SK-N-SH (cell line): Measurements from ENCODE around the gene COL8A1. TPM values are rescaled to one million over a fixed set of nuclear protein-coding genes. Genes with fewer than 3 reads are reported as not detected.

Experiments
- CTCF ChIA-PET: fragments of 300-600, 350-600 bp; formaldehyde crosslinking; extraction: SDS; loops from one replicate; lab custom pipeline; 2021; lab: Yijun Ruan, JAX
- POLR2A ChIA-PET: fragments of 350-600 bp; sonication (Branson Sonifier 250); formaldehyde crosslinking; extraction: SDS; loops from one replicate; lab custom pipeline; 2020; ENCODE audit warnings: antibody characterized with exemption, inconsistent platforms; lab: Yijun Ruan, JAX
- DNase-seq: peaks from one replicate; pipeline ENCODE4 v3.0.0; 2012
- H2AFZ ChIP-seq: fragments of 200-600 bp; sonication (generic); 2 replicates; pipeline ENCODE4 v1.8.1; 2016; ENCODE audit warnings: antibody characterized with exemption, mild to moderate bottlenecking, low read depth
- H3F3A ChIP-seq: fragments of 200-600 bp; sonication (generic); replicated peaks from 2 replicates; pipeline ENCODE3; 2016; ENCODE audit warnings: antibody characterized with exemption, mild to moderate bottlenecking; ENCODE audit not compliant: insufficient read depth
- H3K27ac ChIP-seq, 2 experiments: fragments of 200-500 bp in 1 of 2; fragments of 200-600 bp in 1 of 2; sonication (Bioruptor generic) in 1 of 2; sonication (generic), shearing (Covaris generic) in 1 of 2; 2 replicates each; pipeline versions ENCODE4 v1.5.1 to v1.6.1; 2014 to 2016; ENCODE audit warnings: low read depth in 2 of 2, inconsistent platforms in 1 of 2, low read length in 1 of 2, mild to moderate bottlenecking in 1 of 2, mixed read lengths in 1 of 2
- H3K27me3 ChIP-seq: fragments of 200-600 bp; sonication (generic), shearing (Covaris generic); 2 replicates; pipeline ENCODE4 v1.6.1; 2016; ENCODE audit warnings: mixed run types; ENCODE audit not compliant: insufficient read depth
- H3K36me3 ChIP-seq, 2 experiments: fragments of 200-500 bp in 1 of 2; fragments of 200-600 bp in 1 of 2; sonication (Bioruptor generic) in 1 of 2; sonication (generic) in 1 of 2; replicated peaks in 1 of 2; 2 replicates each; pipeline versions ENCODE3 to v1.5.1; 2014 to 2016; ENCODE audit warnings: low read length in 1 of 2, mild to moderate bottlenecking in 1 of 2; ENCODE audit not compliant: insufficient read depth in 2 of 2, control insufficient read depth in 1 of 2
- H3K4me1 ChIP-seq, 2 experiments: fragments of 200-500 bp in 1 of 2; fragments of 200-600 bp in 1 of 2; sonication (Bioruptor generic) in 1 of 2; sonication (generic), shearing (Covaris generic) in 1 of 2; 2 replicates each; pipeline versions ENCODE4 v1.5.1 to v1.6.1; 2014 to 2016; ENCODE audit warnings: low read depth in 1 of 2, low read length in 1 of 2, mixed run types in 1 of 2; ENCODE audit not compliant: insufficient read depth in 2 of 2, control insufficient read depth in 1 of 2
- H3K4me2 ChIP-seq: fragments of 200-600 bp; sonication (generic), shearing (Covaris generic); 2 replicates; pipeline ENCODE4 v1.6.1; 2017; ENCODE audit warnings: mixed run types
- H3K4me3 ChIP-seq, 2 experiments: fragments of 200-500 bp in 1 of 2; fragments of 200-600 bp in 1 of 2; sonication (Bioruptor generic) in 1 of 2; sonication (generic), shearing (Covaris generic) in 1 of 2; 2 replicates each; pipeline versions ENCODE4 v1.5.1 to v1.8.1; 2014 to 2016; ENCODE audit warnings: low read depth in 2 of 2, inconsistent platforms in 1 of 2, low read length in 1 of 2, mild to moderate bottlenecking in 1 of 2, mixed read lengths in 1 of 2, moderate library complexity in 1 of 2
- H3K79me2 ChIP-seq: fragments of 200-600 bp; sonication (generic); 2 replicates; pipeline ENCODE4 v1.8.1; 2017; ENCODE audit warnings: mild to moderate bottlenecking; ENCODE audit not compliant: insufficient read depth
- H3K9ac ChIP-seq: fragments of 200-600 bp; sonication (generic); 2 replicates; pipeline ENCODE4 v1.6.1; 2017; ENCODE audit warnings: mixed run types
- H3K9me2 ChIP-seq: fragments of 200-600 bp; sonication (generic); 2 replicates; pipeline ENCODE4 v1.6.1; 2017; ENCODE audit warnings: mixed run types
- H3K9me3 ChIP-seq: fragments of 200-600 bp; sonication (generic); 2 replicates; pipeline ENCODE4 v1.6.1; 2017; ENCODE audit warnings: mixed run types, mild to moderate bottlenecking, moderate library complexity
- H4K20me1 ChIP-seq: fragments of 200-600 bp; sonication (generic); 2 replicates; pipeline ENCODE4 v1.6.1; 2017; ENCODE audit warnings: mild to moderate bottlenecking, mixed run types; ENCODE audit not compliant: insufficient read depth
- CHD2 ChIP-seq: fragments of 150-350 bp; IDR thresholded peaks from 2 replicates; pipeline ENCODE4 v1.6.1; 2018; ENCODE audit warnings: low read length; ENCODE audit not compliant: partially characterized antibody
- EP300 ChIP-seq, 2 experiments: IDR thresholded peaks; 2 replicates each; pipeline versions ENCODE4 v1.4.0 to v1.6.1; 2012; ENCODE audit warnings: borderline replicate concordance in 1 of 2, low read depth in 1 of 2, low read length in 1 of 2
- FOXM1 ChIP-seq: IDR thresholded peaks from 2 replicates; pipeline ENCODE4 v1.4.0; 2012; ENCODE audit warnings: low read depth, mild to moderate bottlenecking
- GATA2 ChIP-seq: sonication (generic); formaldehyde crosslinking; IDR thresholded peaks from 2 replicates; pipeline ENCODE4 v1.5.0; 2020; ENCODE audit warnings: mild to moderate bottlenecking, missing genetic modification reagents
- JUND ChIP-seq: IDR thresholded peaks from 2 replicates; pipeline ENCODE4 v1.4.0; 2012
- MEF2A ChIP-seq: IDR thresholded peaks from 2 replicates; pipeline ENCODE4 v1.4.0; 2012; ENCODE audit warnings: low read depth, borderline replicate concordance
- POLR2AphosphoS5 ChIP-seq: IDR thresholded peaks from 2 replicates; pipeline ENCODE4 v1.6.1; 2012; ENCODE audit warnings: low read depth, low read length
- RAD21 ChIP-seq: IDR thresholded peaks from 2 replicates; pipeline ENCODE4 v1.6.1; 2012; ENCODE audit warnings: mild to moderate bottlenecking, low read length
- RCOR1 ChIP-seq: fragments of 150-350 bp; IDR thresholded peaks from 2 replicates; pipeline ENCODE4 v1.6.1; 2017; ENCODE audit warnings: antibody characterized with exemption, low read length
- RFX5 ChIP-seq: IDR thresholded peaks from 2 replicates; pipeline ENCODE4 v1.6.1; 2012; ENCODE audit warnings: mild to moderate bottlenecking, improper control_type of control experiment, low read length
- SIN3A ChIP-seq: IDR thresholded peaks from 2 replicates; pipeline ENCODE4 v1.6.1; 2012; ENCODE audit warnings: low read depth, mild to moderate bottlenecking, low read length, moderate library complexity, borderline replicate concordance
- TEAD4 ChIP-seq: IDR thresholded peaks from 2 replicates; pipeline ENCODE4 v1.4.0; 2012; ENCODE audit warnings: mild to moderate bottlenecking, borderline replicate concordance; ENCODE audit not compliant: insufficient read depth
- WGBS: methylation state at CpG from one replicate; pipeline ENCODE4 v1.1.6; 2017; ENCODE audit warnings: low lambda C conversion rate; 5-methylcytosine and 5-hydroxymethylcytosine counted together
- polyA plus RNA-seq, 3 experiments: library from polyadenylated mRNA; depleted of rRNA; stranded (reverse); fragments of >200 nt; gene quantifications; 2 replicates each; pipeline ENCODE4 v1.2.3, GENCODE V29; 2012
- TF ChIP-seq, protein P1 (sequence below): fragments of 150-350 bp; IDR thresholded peaks from 2 replicates; pipeline ENCODE4 v1.6.1; 2016; ENCODE audit warnings: mild to moderate bottlenecking, low read depth, low read length
- TF ChIP-seq, protein P2 (sequence below): IDR thresholded peaks from 2 replicates; pipeline ENCODE4 v1.4.0; 2012; ENCODE audit warnings: low read depth
- TF ChIP-seq, protein P3 (sequence below): IDR thresholded peaks from 2 replicates; pipeline ENCODE4 v1.4.0; 2012; ENCODE audit warnings: low read depth, borderline replicate concordance
- TF ChIP-seq, protein P4 (sequence below): IDR thresholded peaks from 2 replicates; pipeline ENCODE4 v1.4.0; 2012; ENCODE audit warnings: low read depth, borderline replicate concordance
- TF ChIP-seq, protein P5 (sequence below): fragments of 150-350 bp; IDR thresholded peaks from 2 replicates; pipeline ENCODE4 v1.6.1; 2017; ENCODE audit warnings: antibody characterized with exemption, low read length, low read depth, borderline replicate concordance

The COL8A1 gene
- polyA plus RNA-seq, 1 of the 3 experiments (the other 2 are of a cell fraction), result 4.0 TPM

DNA sequence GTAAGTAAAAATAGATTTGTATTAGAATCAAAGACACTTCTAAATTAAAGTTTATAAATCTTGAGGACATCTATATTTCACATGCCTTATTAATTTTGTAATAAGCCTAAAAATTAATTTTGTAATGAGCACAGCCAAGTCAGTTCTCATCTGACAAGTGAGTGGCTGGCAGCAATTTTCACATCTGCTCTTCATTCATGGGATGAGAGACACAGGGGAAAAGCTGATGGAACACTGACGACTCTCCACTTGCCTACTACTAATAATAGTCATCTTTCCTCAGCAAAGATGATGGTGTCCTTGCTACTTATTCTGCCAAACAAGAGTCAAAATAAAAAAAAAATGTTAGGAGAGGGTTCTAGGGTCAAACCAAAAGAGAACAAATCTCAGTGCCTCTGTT, 164.9 kb downstream of the COL8A1 start:
- H4K20me1 ChIP-seq, result no peaks in the 10 kb centered on the region
- ChIA-PET POLR2A (no interaction called here), CTCF (interaction anchor here (1.7 kb wide), 1 partner anchor 14 kb away, joined by 5 read pairs; no protein-coding TSS in a partner anchor)
- H3K9ac ChIP-seq, result no peak overlapping the region
- no peak for DNase-seq
- H2AFZ ChIP-seq, result no peak overlapping the region
- TF ChIP-seq FOXM1, result no peak
- no peak for TF ChIP-seq GATA2
- no peak for TF ChIP-seq TEAD4
- TF ChIP-seq, protein P1, sequence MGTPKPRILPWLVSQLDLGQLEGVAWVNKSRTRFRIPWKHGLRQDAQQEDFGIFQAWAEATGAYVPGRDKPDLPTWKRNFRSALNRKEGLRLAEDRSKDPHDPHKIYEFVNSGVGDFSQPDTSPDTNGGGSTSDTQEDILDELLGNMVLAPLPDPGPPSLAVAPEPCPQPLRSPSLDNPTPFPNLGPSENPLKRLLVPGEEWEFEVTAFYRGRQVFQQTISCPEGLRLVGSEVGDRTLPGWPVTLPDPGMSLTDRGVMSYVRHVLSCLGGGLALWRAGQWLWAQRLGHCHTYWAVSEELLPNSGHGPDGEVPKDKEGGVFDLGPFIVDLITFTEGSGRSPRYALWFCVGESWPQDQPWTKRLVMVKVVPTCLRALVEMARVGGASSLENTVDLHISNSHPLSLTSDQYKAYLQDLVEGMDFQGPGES, result no peak
- TF ChIP-seq RFX5, result no peak
- no peak for TF ChIP-seq CHD2
- TF ChIP-seq, protein P2, sequence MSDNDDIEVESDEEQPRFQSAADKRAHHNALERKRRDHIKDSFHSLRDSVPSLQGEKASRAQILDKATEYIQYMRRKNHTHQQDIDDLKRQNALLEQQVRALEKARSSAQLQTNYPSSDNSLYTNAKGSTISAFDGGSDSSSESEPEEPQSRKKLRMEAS, result no peak
- no peak for TF ChIP-seq EP300 (IDR thresholded peaks at IDR 0.05; ENCODE audit: borderline replicate concordance in 1 of 2, low read depth in 1 of 2, low read length in 1 of 2)
- TF ChIP-seq RCOR1, result no peak
- TF ChIP-seq, protein P3, sequence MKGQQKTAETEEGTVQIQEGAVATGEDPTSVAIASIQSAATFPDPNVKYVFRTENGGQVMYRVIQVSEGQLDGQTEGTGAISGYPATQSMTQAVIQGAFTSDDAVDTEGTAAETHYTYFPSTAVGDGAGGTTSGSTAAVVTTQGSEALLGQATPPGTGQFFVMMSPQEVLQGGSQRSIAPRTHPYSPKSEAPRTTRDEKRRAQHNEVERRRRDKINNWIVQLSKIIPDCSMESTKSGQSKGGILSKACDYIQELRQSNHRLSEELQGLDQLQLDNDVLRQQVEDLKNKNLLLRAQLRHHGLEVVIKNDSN, result no peak
- no peak for TF ChIP-seq JUND
- TF ChIP-seq, protein P4, sequence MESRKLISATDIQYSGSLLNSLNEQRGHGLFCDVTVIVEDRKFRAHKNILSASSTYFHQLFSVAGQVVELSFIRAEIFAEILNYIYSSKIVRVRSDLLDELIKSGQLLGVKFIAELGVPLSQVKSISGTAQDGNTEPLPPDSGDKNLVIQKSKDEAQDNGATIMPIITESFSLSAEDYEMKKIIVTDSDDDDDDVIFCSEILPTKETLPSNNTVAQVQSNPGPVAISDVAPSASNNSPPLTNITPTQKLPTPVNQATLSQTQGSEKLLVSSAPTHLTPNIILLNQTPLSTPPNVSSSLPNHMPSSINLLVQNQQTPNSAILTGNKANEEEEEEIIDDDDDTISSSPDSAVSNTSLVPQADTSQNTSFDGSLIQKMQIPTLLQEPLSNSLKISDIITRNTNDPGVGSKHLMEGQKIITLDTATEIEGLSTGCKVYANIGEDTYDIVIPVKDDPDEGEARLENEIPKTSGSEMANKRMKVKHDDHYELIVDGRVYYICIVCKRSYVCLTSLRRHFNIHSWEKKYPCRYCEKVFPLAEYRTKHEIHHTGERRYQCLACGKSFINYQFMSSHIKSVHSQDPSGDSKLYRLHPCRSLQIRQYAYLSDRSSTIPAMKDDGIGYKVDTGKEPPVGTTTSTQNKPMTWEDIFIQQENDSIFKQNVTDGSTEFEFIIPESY, result no peak
- TF ChIP-seq MEF2A, result no peak
- TF ChIP-seq RAD21, result no peak
- TF ChIP-seq SIN3A, result no peak
- TF ChIP-seq POLR2AphosphoS5, result no peak
- TF ChIP-seq, protein P5, sequence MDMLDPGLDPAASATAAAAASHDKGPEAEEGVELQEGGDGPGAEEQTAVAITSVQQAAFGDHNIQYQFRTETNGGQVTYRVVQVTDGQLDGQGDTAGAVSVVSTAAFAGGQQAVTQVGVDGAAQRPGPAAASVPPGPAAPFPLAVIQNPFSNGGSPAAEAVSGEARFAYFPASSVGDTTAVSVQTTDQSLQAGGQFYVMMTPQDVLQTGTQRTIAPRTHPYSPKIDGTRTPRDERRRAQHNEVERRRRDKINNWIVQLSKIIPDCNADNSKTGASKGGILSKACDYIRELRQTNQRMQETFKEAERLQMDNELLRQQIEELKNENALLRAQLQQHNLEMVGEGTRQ, result no peak
- H3K9me2 ChIP-seq, result no peaks in the 10 kb centered on the region
- no peak overlapping the region for H3K4me3 ChIP-seq
- H3K4me2 ChIP-seq, result no peak overlapping the region
- 54% methylated on average over 1 of the region's 1 CpG for WGBS
- H3K27me3 ChIP-seq, result no peaks in the 10 kb centered on the region
- no peak overlapping the region for H3K27ac ChIP-seq
- no peaks in the 10 kb centered on the region; the same call in 1 of the 2 replicates for H3K9me3 ChIP-seq
- H3F3A ChIP-seq, result no peaks in the 10 kb centered on the region
- H3K79me2 ChIP-seq, result no peaks in the 10 kb centered on the region
- no peaks in the 10 kb centered on the region for H3K4me1 ChIP-seq
- no peaks in the 10 kb centered on the region for H3K36me3 ChIP-seq
